GM21576 (cell line): Measurements from ENCODE around the gene LDB2.

Experiments
- ATAC-seq: cut with Tn5 transposase; IDR thresholded peaks from one replicate; pipeline ENCODE4 v1.9.1; 2021; ENCODE audit warnings: mild to moderate bottlenecking, moderate library complexity; ENCODE audit not compliant: unreplicated experiment

LDB2 gene

GRCh38 chr4:16809064-16809463 is 89.4 kb downstream of the LDB2 start:
- no peak for ATAC-seq

GRCh38 chr4:16807355-16807754 is 91.1 kb downstream of the LDB2 start:
- ATAC-seq = no peak

GRCh38 chr4:16804581-16804980 is 93.9 kb downstream of the LDB2 start:
- no peak for ATAC-seq

- no peak for ATAC-seq
Measured at GRCh38 chr4:16802044-16802443, 96.4 kb downstream of the LDB2 start.

- ATAC-seq = no peak
Measured at GRCh38 chr4:16801356-16801755, 97.1 kb downstream of the LDB2 start.

GRCh38 chr4:16794816-16795445 is 103.5 kb downstream of the LDB2 start:
- no peak for ATAC-seq

GRCh38 chr4:16791460-16791859 is 107.0 kb downstream of the LDB2 start:
- ATAC-seq = no peak

GRCh38 chr4:16790508-16790907 is 107.9 kb downstream of the LDB2 start:
- ATAC-seq = no peak

- no peak for ATAC-seq
Measured at GRCh38 chr4:16788868-16789267, 109.6 kb downstream of the LDB2 start.

GRCh38 chr4:16785793-16786527 is 112.5 kb downstream of the LDB2 start:
- ATAC-seq = no peak

- no peak for ATAC-seq
Measured at GRCh38 chr4:16783119-16783518, 115.3 kb downstream of the LDB2 start.

- ATAC-seq = no peak
Measured at GRCh38 chr4:16779028-16779675, 119.3 kb downstream of the LDB2 start.

- no peak for ATAC-seq
Measured at GRCh38 chr4:16777726-16778125, 120.7 kb downstream of the LDB2 start.

GRCh38 chr4:16775411-16776154 is 122.9 kb downstream of the LDB2 start:
- no peak for ATAC-seq

GRCh38 chr4:16772366-16772850 is 126.0 kb downstream of the LDB2 start:
- no peak for ATAC-seq

- no peak for ATAC-seq
Measured at GRCh38 chr4:16770710-16771285, 127.6 kb downstream of the LDB2 start.

GRCh38 chr4:16767861-16768260 is 130.6 kb downstream of the LDB2 start:
- no peak for ATAC-seq

GRCh38 chr4:16767251-16767650 is 131.2 kb downstream of the LDB2 start:
- no peak for ATAC-seq

- ATAC-seq = no peak
Measured at GRCh38 chr4:16765546-16765945, 132.9 kb downstream of the LDB2 start.

- no peak for ATAC-seq
Measured at GRCh38 chr4:16764622-16765021, 133.8 kb downstream of the LDB2 start.
